Neutrophil (primary cell): Measurements from ENCODE around the gene MYBBP1A.
"Not testable (repeated sequence)": the region's sequence is repeated elsewhere in the genome, so short reads cannot be mapped to it uniquely, and the experiment has no call there.

Experiments
- H3K27ac ChIP-seq: fragments of 200-600 bp; sonication (generic); 2 replicates; pipeline ENCODE4 v1.5.1; 2016; ENCODE audit warnings: mild to moderate bottlenecking, moderate library complexity
- H3K27me3 ChIP-seq: fragments of 200-600 bp; sonication (generic); 2 replicates; pipeline ENCODE4 v1.6.0; 2016; ENCODE audit warnings: mild to moderate bottlenecking
- H3K36me3 ChIP-seq: fragments of 200-600 bp; sonication (generic); 2 replicates; pipeline ENCODE4 v1.5.1; 2017
- H3K4me1 ChIP-seq, 2 experiments: fragments of 200-600 bp in 1 of 2; sonication (generic) in 1 of 2; 1 replicate in 1 of 2; 2 replicates in 1 of 2; pipeline versions ENCODE4 v1.5.1 to v1.6.1; 2013 to 2016; ENCODE audit warnings: low read depth in 1 of 2, low read length in 1 of 2, mild to moderate bottlenecking in 1 of 2, moderate library complexity in 1 of 2; ENCODE audit not compliant: control insufficient read depth in 1 of 2, insufficient read depth in 1 of 2
- H3K4me3 ChIP-seq, 2 experiments: fragments of 200-600 bp in 1 of 2; sonication (generic) in 1 of 2; 1 replicate in 1 of 2; 2 replicates in 1 of 2; pipeline ENCODE4 v1.5.1; 2013 to 2016; ENCODE audit warnings: low read depth in 1 of 2, low read length in 1 of 2, mild to moderate bottlenecking in 1 of 2, moderate library complexity in 1 of 2
- H3K9me3 ChIP-seq: fragments of 200-600 bp; sonication (generic); 2 replicates; pipeline ENCODE4 v1.5.1; 2016
- CTCF ChIP-seq: fragments of 200-600 bp; sonication (generic); IDR thresholded peaks from 2 replicates; pipeline ENCODE4 v1.5.1; 2016; ENCODE audit warnings: antibody characterized with exemption

The MYBBP1A gene

GRCh38 chr17:4590981-4591453 lies 35.8 kb upstream of the MYBBP1A start:
- Histone ChIP-seq H3K27ac (no peak overlapping the region), H3K4me1 (no peaks in the 10 kb centered on the region), H3K4me3 (no peak overlapping the region), H3K36me3 (no peaks in the 10 kb centered on the region), H3K27me3 (peaks cover 56% of the 10 kb centered on the region), H3K9me3 (no peaks in the 10 kb centered on the region)
- no peak for TF ChIP-seq CTCF

GRCh38 chr17:4590042-4590441 lies 34.9 kb upstream of the MYBBP1A start:
- not testable (repeated sequence) for H3K4me3 ChIP-seq, H3K36me3 ChIP-seq, H3K27ac ChIP-seq, H3K4me1 ChIP-seq, H3K9me3 ChIP-seq
- H3K27me3 ChIP-seq, result peaks cover 59% of the 10 kb centered on the region

GRCh38 chr17:4588898-4589625 lies 33.9 kb upstream of the MYBBP1A start:
- no peak for TF ChIP-seq CTCF
- H3K9me3 ChIP-seq, result no peaks in the 10 kb centered on the region
- H3K4me1 ChIP-seq, result peaks cover 2 to 5% of the 10 kb centered on the region in 2 experiments
- H3K36me3 ChIP-seq, result no peaks in the 10 kb centered on the region
- H3K27me3 ChIP-seq, result peaks cover 61% of the 10 kb centered on the region
- H3K4me3 ChIP-seq, result no peak overlapping the region
- no peak overlapping the region for H3K27ac ChIP-seq

- H3K36me3 ChIP-seq, result no peaks in the 10 kb centered on the region
- peaks cover 68% of the 10 kb centered on the region for H3K27me3 ChIP-seq
- H3K27ac ChIP-seq, result no peak overlapping the region
- peaks cover 4 to 6% of the 10 kb centered on the region in 2 experiments for H3K4me1 ChIP-seq
- H3K4me3 ChIP-seq, result no peak overlapping the region
- no peak for TF ChIP-seq CTCF
- no peaks in the 10 kb centered on the region for H3K9me3 ChIP-seq
Observed at GRCh38 chr17:4588391-4588790, 33.2 kb upstream of the MYBBP1A start.

GRCh38 chr17:4587803-4588202 lies 32.6 kb upstream of the MYBBP1A start:
- no peak overlapping the region for H3K27ac ChIP-seq
- peaks cover 74% of the 10 kb centered on the region for H3K27me3 ChIP-seq
- no peak for TF ChIP-seq CTCF
- peaks cover 4 to 6% of the 10 kb centered on the region in 2 experiments for H3K4me1 ChIP-seq
- H3K9me3 ChIP-seq, result no peaks in the 10 kb centered on the region
- H3K36me3 ChIP-seq, result no peaks in the 10 kb centered on the region
- no peak overlapping the region for H3K4me3 ChIP-seq

- H3K4me1 ChIP-seq, result peaks cover 4 to 6% of the 10 kb centered on the region in 2 experiments
- no peak overlapping the region for H3K4me3 ChIP-seq
- H3K36me3 ChIP-seq, result no peaks in the 10 kb centered on the region
- no peaks in the 10 kb centered on the region for H3K9me3 ChIP-seq
- peaks cover 80% of the 10 kb centered on the region for H3K27me3 ChIP-seq
- H3K27ac ChIP-seq, result no peak overlapping the region
- no peak for TF ChIP-seq CTCF
Observed at GRCh38 chr17:4587195-4587594, 32.0 kb upstream of the MYBBP1A start.
